ENCODE measurements around the gene SRL. TPM values are rescaled to one million over a fixed set of nuclear protein-coding genes. Genes with fewer than 3 reads are reported as not detected.

The SRL gene
- polyA plus RNA-seq, 3 donors: not detected

DNA sequence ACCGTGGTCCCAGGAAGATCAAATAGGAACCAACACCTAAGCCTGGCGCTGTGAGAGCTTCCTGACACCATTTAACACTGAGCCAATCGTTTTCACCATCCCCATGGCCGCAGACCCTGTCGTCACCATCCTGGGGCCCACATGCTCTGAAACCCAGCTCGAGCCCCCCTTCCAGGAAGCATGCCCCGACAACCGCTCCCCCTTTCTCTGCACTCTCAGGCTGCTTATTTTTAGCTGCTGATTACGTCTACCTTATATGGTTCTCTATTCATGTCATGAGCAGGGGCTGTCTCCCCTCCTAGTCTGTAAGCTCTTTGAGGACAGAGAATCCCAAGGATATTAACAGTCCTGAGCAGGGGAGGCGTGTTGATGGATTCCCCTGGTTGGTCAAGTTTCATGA, 10.5 kb downstream of the SRL start:
- Mint-ChIP-seq H3K4me1 (peaks cover 2% of the 10 kb centered on the region), H3K36me3 (no peaks in the 10 kb centered on the region), H3K27ac (no peak overlapping the region), H3K4me3 (no peak overlapping the region), H3K9me3 (peaks cover 0 to 6% (median 1%) of the 10 kb centered on the region in 7 donors), H3K27me3 (ENCODE audit: low read depth in 3 of 3) (peaks cover 6 to 9% (median 7%) of the 10 kb centered on the region in 3 donors)
- H3K4me2 ChIP-seq (replicated peaks; ENCODE audit: extremely low read depth, low read length, poor library complexity, severe bottlenecking): no peak overlapping the region
- no peaks in the 10 kb centered on the region for H3K79me2 ChIP-seq (ENCODE audit: insufficient read depth, low read length)
- WGBS (ENCODE audit: insufficient coverage): 59% methylated on average over 4 of the region's 10 CpGs
- H3K9me3 ChIP-seq (replicated peaks in 1 of 2; ENCODE audit: control insufficient read depth in 1 of 2, insufficient read depth in 1 of 2, low read length in 2 of 2): no peaks in the 10 kb centered on the region
- intact Hi-C loops (cut with micrococcal nuclease): loop anchor here in 1 of 2 donors (10.0 kb wide), 1 partner anchor 307 kb away; no protein-coding TSS in a partner anchor
- H4K20me1 ChIP-seq (ENCODE audit: insufficient read depth, low read length): no peaks in the 10 kb centered on the region
- no peak overlapping the region for H3K4me3 ChIP-seq (replicated peaks in 1 of 3; ENCODE audit: low read depth in 2 of 3, low read length in 3 of 3)
- no peak overlapping the region for H2AFZ ChIP-seq (ENCODE audit: insufficient read depth, low read depth, low read length, poor library complexity, severe bottlenecking)
- H3K36me3 ChIP-seq (replicated peaks in 1 of 2; ENCODE audit: control insufficient read depth in 1 of 2, insufficient read depth in 2 of 2, low read length in 2 of 2): no peaks in the 10 kb centered on the region
- no peaks in the 10 kb centered on the region for H3K27me3 ChIP-seq (ENCODE audit: control insufficient read depth in 2 of 2, insufficient read depth in 2 of 2, low read length in 2 of 2)
- H3K27ac ChIP-seq (ENCODE audit: low read depth in 1 of 2, low read length in 2 of 2): no peak overlapping the region
- DNase-seq: no peak
- no peaks in the 10 kb centered on the region for H3K4me1 ChIP-seq (ENCODE audit: control insufficient read depth in 1 of 2, insufficient read depth in 2 of 2, low read length in 2 of 2)
- TF ChIP-seq, protein P1, sequence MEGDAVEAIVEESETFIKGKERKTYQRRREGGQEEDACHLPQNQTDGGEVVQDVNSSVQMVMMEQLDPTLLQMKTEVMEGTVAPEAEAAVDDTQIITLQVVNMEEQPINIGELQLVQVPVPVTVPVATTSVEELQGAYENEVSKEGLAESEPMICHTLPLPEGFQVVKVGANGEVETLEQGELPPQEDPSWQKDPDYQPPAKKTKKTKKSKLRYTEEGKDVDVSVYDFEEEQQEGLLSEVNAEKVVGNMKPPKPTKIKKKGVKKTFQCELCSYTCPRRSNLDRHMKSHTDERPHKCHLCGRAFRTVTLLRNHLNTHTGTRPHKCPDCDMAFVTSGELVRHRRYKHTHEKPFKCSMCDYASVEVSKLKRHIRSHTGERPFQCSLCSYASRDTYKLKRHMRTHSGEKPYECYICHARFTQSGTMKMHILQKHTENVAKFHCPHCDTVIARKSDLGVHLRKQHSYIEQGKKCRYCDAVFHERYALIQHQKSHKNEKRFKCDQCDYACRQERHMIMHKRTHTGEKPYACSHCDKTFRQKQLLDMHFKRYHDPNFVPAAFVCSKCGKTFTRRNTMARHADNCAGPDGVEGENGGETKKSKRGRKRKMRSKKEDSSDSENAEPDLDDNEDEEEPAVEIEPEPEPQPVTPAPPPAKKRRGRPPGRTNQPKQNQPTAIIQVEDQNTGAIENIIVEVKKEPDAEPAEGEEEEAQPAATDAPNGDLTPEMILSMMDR (IDR thresholded peaks at IDR 0.05): no peak
- no peak overlapping the region for H3K9ac ChIP-seq (ENCODE audit: insufficient read depth, low read length, poor library complexity, severe bottlenecking)

DNA sequence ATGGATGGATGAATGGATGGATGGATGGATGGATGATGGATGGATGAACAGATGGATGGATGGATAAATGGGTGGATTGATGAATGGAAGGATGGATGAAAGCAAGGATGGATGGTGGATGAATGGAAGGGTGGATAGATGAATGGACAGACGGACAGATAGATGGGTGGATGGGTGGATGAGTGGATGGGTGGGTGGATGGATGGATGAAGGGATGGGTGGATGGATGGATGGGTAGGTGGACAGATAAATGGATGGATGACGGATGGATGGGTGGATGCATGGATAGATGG, 14.9 kb downstream of the SRL start:
- TF ChIP-seq, protein P1 (IDR thresholded peaks at IDR 0.05): no peak
- Histone ChIP-seq H3K9me3 (replicated peaks in 1 of 2; ENCODE audit: control insufficient read depth in 1 of 2, insufficient read depth in 1 of 2, low read length in 2 of 2) (no peaks in the 10 kb centered on the region), H3K4me1 (ENCODE audit: control insufficient read depth in 1 of 2, insufficient read depth in 2 of 2, low read length in 2 of 2) (no peaks in the 10 kb centered on the region), H3K27me3 (ENCODE audit: control insufficient read depth in 2 of 2, insufficient read depth in 2 of 2, low read length in 2 of 2) (no peaks in the 10 kb centered on the region), H3K79me2 (ENCODE audit: insufficient read depth, low read length) (no peaks in the 10 kb centered on the region), H3K4me3 (replicated peaks in 1 of 3; ENCODE audit: low read depth in 2 of 3, low read length in 3 of 3) (no peak overlapping the region), H3K36me3 (replicated peaks in 1 of 2; ENCODE audit: control insufficient read depth in 1 of 2, insufficient read depth in 2 of 2, low read length in 2 of 2) (no peaks in the 10 kb centered on the region), H3K9ac (ENCODE audit: insufficient read depth, low read length, poor library complexity, severe bottlenecking) (no peak overlapping the region), H3K27ac (ENCODE audit: low read depth in 1 of 2, low read length in 2 of 2) (no peak overlapping the region), H4K20me1 (ENCODE audit: insufficient read depth, low read length) (no peaks in the 10 kb centered on the region), H2AFZ (ENCODE audit: insufficient read depth, low read depth, low read length, poor library complexity, severe bottlenecking) (no peak overlapping the region), H3K4me2 (replicated peaks; ENCODE audit: extremely low read depth, low read length, poor library complexity, severe bottlenecking) (no peak overlapping the region)
- H3K36me3 Mint-ChIP-seq: no peaks in the 10 kb centered on the region
- no peaks in the 10 kb centered on the region for H3K4me1 Mint-ChIP-seq
- H3K9me3 Mint-ChIP-seq: peaks cover 0 to 3% (median 0%) of the 10 kb centered on the region in 7 donors
- no peak overlapping the region for H3K4me3 Mint-ChIP-seq
- no peak overlapping the region for H3K27ac Mint-ChIP-seq
- intact Hi-C loops (cut with micrococcal nuclease): no loop called here
- 100% methylated on average over 2 of the region's 2 CpGs for WGBS (ENCODE audit: insufficient coverage)
- H3K27me3 Mint-ChIP-seq (ENCODE audit: low read depth in 3 of 3): peaks cover 1 to 8% (median 5%) of the 10 kb centered on the region in 3 donors
- DNase-seq: no peak
